GM12875 (cell line): ENCODE data around the gene SPINT3.

Experiments used
- H3K4me3 ChIP-seq: one replicate; pipeline ENCODE4 v1.5.1; 2011; ENCODE audit warnings: low read depth, low read length, control low read depth
- CTCF ChIP-seq: IDR thresholded peaks from 2 replicates; pipeline ENCODE4 v1.5.1; 2011; ENCODE audit warnings: low read depth, mild to moderate bottlenecking, control low read depth, inconsistent platforms, low read length, moderate library complexity, borderline replicate concordance; ENCODE audit not compliant: insufficient read depth

Gene SPINT3

GRCh38 chr20:45503403-45503802 is 12.0 kb downstream of the SPINT3 start:
- TF ChIP-seq CTCF: no peak
- no peak overlapping the region for H3K4me3 ChIP-seq

- no peak for TF ChIP-seq CTCF
- no peak overlapping the region for H3K4me3 ChIP-seq
These were observed 12.9 kb downstream of the SPINT3 start for GRCh38 chr20:45502561-45502960.

GRCh38 chr20:45501600-45501999 is 13.8 kb downstream of the SPINT3 start:
- no peak for TF ChIP-seq CTCF
- no peak overlapping the region for H3K4me3 ChIP-seq

- TF ChIP-seq CTCF: no peak
- no peak overlapping the region for H3K4me3 ChIP-seq
These were observed 15.4 kb downstream of the SPINT3 start for GRCh38 chr20:45500022-45500421.

- no peak for TF ChIP-seq CTCF
These were observed 17.4 kb downstream of the SPINT3 start for GRCh38 chr20:45497971-45498494.

GRCh38 chr20:45496166-45496565 is 19.3 kb downstream of the SPINT3 start:
- no peak overlapping the region for H3K4me3 ChIP-seq
- TF ChIP-seq CTCF: no peak

More at GRCh38 chr20:45497971-45498494, 17.4 kb downstream of the SPINT3 start:
- H3K4me3 ChIP-seq: no peak overlapping the region

- TF ChIP-seq CTCF: no peak
- H3K4me3 ChIP-seq: no peak overlapping the region
These were observed 19.9 kb downstream of the SPINT3 start for GRCh38 chr20:45495501-45495941.
